HG03175 (cell line): Measurements from ENCODE around the gene LTA.
"Not testable (repeated sequence)": the region's sequence is repeated elsewhere in the genome, so short reads cannot be mapped to it uniquely, and the experiment has no call there.

Experiments
- ATAC-seq: cut with Tn5 transposase; IDR thresholded peaks from one replicate; pipeline ENCODE4 v1.9.1; 2021; ENCODE audit warnings: mild to moderate bottlenecking, moderate library complexity; ENCODE audit not compliant: unreplicated experiment

LTA gene

GRCh38 chr6:31586008-31586407 is 13.9 kb downstream of the LTA start, which contains the start of gene LST1:
Gene LST1 (plus strand): TSS chr6:31586277. CDS start chr6:31587300, 1,023 bp downstream.
- ATAC-seq: no peak

- ATAC-seq: no peak
Observed at GRCh38 chr6:31586599-31587281, 14.7 kb downstream of the LTA start.

GRCh38 chr6:31587791-31588777 is 16.0 kb downstream of the LTA start:
- ATAC-seq: no peak

- no peak for ATAC-seq
Observed at GRCh38 chr6:31588871-31589650, 17.0 kb downstream of the LTA start.

DNA sequence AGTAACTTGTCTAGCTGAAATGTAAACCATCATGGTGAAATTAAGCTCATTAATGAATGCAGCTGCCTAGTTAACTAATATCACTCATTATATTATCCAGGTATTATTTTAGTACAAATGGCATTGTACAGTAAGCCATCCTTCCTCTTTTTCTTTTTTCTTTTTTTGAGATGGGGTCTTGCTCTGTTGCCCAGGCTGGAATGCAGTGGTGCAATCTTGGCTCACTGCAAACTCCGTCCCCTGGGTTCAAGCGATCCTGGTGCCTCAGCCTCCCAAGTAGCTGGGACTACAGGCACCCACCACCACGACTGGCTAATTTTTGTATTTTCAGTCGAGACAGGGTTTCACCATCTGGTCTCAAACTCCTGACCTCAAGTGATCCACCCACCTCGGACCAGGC is 18.6 kb downstream of the LTA start:
- ATAC-seq: not testable (repeated sequence)

DNA sequence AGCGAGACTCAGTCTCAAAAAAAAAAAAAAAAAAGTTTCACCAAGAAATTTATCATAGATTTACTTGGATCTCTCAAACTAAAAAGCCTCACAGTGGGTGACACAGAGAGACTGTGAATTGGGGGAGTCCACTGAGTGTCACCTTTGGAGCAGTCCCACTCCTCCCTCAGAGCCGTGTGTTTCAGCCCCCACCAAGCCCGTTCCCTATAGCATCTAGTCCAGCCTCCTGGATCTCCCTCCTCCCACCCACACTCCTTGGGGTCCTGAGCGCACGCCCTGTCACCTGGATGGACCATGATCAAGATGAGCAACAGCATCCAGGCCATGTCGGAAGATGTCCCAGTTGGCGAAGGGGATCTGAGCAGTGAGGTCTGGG is 20.3 kb downstream of the LTA start:
- ATAC-seq: peak; percentile 17

- ATAC-seq: no peak
Observed at GRCh38 chr6:31597006-31597405, 24.9 kb downstream of the LTA start.

DNA sequence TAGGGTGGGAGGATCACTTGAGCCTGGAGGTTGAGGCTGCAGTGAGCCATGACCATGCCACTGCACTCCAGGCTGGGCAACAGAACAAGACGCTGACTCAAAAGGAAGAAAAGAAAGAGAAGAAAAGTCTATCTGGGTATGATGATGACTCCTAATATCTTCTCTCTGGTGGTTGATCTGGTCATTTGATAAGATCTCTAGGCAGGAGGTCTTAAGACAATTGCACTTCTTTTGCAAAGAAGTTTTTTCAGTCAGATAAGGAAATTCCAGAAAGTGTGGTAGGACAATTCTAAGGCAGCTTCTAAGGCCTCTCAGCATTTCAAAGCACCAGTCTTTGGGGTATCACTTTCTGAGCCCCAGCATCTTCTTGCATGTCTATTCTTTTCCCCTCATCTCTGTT is 35.2 kb downstream of the LTA start:
- no peak for ATAC-seq

DNA sequence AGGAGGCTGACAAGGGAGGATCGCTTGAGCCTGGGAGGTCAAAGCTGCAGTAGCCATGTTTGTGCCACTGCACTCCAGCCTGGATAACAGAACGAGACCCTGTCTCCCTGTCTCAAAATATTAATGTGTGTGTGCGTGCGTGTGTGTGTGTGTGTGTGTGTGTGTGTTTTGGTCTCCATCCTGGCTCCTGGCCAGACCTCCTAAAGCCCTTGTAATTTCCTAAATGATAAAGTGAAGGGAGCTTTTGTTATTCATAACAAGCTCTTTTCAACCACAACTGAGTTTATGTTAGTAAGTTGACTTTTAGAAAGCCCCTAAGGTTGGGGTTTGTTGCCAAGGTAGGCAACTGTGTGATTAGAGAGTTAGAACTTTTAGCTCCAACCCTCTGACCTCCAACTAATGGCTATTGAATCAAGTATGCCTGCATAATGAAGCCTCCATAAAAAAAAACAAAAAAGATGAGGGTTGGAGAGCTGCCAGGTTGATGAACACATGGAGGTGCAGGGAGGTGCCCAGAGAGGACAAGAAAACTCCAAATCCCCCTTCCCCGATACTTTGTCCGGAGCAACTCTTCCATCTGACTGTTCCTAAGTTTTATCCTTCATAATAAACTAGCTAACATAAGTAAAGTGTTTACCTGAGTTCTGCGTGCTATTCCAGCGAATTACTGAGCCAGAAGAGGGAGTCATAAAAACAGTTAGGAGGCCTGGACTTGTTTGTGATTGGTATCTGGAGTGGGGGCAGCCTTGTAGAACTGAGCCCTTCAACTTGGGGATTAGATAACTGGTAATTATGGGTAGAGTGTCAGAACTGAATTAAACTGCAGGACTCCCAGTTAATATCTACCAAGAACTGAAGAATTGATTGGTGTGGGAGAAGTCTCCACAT is 37.7 kb downstream of the LTA start:
- no peak for ATAC-seq

GRCh38 chr6:31610968-31611367 is 38.9 kb downstream of the LTA start:
- no peak for ATAC-seq

DNA sequence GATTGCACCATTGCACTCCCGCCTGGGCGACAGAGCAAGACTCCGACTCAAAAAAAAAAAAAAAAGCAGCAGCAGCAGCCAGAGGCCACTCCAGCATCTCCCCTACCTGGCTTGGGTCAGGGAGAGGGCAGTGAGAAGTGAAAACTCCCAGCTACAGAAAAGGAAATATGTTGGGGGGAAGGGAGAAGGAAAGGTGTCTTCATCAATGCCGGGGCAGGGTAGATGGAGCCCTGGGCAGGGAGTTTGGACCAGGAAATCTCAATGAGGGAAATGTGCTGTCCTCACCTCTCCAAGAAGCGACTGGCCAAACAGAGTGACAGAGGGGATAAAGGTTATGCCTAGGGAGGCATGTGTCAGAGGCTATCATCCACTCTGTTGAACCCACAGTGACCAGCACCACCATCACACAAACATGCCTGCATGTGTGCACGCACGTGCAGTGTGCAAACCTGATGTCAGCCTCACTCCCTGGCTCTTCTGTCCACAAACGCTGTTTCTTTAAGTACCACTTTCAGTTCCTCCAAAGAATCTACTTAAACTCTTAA is 42.1 kb downstream of the LTA start:
- ATAC-seq: no peak

DNA sequence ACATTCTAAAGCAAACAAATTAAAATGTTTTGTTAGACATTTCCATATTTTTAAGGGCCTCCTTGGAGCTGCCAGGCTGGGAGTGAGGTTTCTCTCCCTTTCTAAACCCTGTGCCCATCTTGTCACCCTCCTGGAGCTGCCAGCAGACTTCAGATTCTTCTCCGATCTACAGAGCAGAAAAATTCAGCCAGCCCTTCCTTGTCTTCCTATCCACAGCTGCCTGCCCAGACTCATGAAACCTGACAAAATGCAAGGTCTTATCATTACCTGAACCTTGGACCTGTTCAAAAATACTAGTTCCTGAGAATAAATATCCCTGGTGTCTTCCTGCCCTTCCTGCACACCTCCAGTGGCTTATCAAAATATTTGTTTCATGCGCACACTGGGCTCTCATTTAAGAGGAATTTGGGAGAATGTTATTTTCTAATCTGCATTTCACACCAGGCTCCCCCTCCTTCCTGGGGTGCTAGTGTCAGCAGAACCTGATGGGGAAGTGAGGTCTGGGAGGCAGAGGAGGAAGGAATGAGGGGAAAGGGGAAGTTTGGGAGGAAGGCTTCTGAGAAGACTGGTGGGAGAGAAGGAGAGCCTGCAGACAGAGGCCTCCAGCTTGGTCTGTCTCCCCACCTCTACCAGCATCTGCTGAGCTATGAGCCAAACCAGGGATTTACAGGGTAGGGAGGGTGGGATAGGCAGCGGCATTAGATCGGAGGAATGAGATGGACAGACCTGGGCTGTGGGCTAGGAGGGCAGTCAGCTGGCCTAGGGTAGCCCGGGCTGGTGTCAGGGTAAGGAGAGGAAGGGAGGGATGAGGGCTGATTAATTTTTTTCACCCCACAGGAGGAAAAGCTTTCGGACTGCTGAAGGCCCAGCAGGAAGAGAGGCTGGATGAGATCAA is 42.8 kb downstream of the LTA start, which contains the start of gene AIF1:
Gene AIF1 (plus strand): TSS at position 551 of the 895 bp plus-strand sequence. CDS start 96 bp downstream, at position 647.
- ATAC-seq: no peak

DNA sequence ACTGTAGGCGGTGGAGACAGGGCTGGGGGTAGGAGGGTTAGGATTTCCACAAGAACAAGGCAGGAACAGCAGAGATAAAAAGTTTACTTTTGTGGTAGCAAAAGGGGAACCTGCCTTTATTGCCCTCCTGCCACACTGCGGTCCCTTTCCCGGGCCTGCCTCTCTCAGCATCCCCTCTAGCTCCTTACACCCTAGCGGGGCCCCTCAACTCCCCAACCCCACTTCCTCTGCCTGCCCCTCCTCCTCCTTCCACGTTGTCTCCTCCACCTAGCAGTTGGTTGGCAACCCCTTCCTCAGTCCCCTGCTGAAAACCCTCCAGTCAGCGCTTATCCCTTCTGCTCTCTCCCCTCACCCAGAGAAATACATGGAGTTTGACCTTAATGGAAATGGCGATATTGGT is 43.7 kb downstream of the LTA start:
- no peak for ATAC-seq

DNA sequence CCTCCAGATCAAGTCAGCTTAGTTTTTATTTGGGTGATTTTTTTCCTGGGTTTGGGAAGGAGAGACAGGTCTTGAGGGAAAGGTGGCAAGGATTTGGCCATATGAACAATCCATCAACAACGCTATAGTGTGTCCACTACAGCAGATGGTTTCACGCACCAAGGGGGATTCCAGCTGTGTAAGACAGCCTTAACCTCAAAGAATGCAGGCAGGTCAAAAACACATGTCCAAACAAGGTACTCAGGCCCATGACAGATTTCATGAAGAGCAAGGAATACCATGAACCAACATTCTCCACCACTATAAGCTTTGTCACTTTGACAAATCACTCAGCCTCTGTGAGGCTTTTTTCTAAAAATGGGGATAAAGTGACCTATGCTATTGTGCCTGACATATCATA is 44.9 kb downstream of the LTA start:
- ATAC-seq: no peak

DNA sequence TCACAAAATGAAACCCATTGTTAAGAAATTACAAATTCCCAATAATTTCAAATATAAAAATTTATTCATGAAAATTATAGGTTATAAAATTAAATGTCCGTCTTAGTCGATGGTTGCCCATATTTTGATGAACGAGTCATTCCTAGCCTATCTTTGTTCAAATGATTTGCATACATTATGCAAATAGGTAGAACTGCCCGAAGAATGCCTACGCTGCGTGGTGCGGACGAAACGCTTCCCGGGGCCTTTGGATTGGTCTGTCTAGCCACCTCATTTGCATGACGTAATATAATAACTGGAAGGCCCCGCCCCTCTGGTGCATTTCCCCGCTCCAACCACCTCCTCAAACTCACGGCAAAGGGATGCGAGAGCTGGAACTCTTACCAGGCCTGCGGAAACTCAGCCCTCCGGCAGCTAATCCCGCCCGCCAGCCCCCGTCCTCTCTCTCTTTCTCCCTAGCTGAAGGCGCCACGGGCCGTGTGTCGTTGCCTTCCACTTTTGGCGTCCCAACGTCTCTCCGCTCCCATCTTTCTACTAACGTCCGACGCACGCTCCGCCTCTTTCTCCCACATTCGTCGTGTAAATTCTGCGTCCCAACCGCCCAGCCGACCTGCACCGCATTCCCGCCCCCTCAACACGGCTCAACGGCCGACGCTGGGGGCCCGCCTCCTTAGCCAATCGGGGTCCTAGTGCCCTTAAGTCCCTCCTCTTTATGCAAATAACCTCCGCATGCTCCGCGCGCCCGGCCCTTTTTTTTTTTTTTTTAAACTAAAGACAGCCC is 47.9 kb downstream of the LTA start:
- peak; percentile 81 for ATAC-seq

- peak; percentile 28 for ATAC-seq
Observed at GRCh38 chr6:31620586-31621319, 48.7 kb downstream of the LTA start, which contains the start of gene PRRC2A. Gene PRRC2A (plus strand): TSS chr6:31620715. CDS start chr6:31622790, 2,075 bp downstream.

DNA sequence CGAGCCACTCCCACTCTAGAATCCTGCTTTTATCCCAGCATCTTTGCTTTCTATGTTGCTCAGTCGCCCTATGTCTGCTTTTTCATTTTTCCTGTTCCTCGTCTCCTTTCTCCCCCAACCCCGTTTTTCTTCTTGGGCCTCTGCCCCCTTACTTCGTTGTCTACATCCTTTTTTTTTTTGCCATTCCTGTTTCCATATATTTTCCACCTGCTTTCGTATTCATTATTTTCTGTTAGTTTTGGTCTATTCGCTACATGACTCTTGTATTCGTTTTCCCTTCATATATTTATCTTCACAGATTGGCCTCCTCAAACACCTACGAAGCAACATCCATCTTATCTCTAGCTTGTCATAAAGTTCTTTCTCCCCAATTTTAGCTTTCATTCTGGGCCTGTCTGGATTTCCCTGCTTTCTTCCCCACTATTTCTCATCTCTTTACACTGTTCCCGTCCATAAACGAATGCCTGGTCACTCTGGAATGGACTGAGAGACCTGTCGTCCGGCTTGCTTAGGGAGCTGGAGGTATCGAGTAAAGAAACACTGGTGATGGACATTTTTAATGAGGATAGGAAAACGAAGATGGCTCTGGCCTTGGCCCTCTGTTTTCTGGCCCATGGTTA is 49.3 kb downstream of the LTA start:
- no peak for ATAC-seq
